ENCODE measurements around the gene PLA2G4F.

The PLA2G4F gene

GRCh38 chr15:42130246-42130986 lies 26.0 kb downstream of the PLA2G4F start:
- no peak for DNase-seq

- no peak for DNase-seq
Measured at GRCh38 chr15:42129364-42129763, 27.1 kb downstream of the PLA2G4F start.

- DNase-seq, result no peak
Measured at GRCh38 chr15:42128476-42128875, 28.0 kb downstream of the PLA2G4F start.

DNA sequence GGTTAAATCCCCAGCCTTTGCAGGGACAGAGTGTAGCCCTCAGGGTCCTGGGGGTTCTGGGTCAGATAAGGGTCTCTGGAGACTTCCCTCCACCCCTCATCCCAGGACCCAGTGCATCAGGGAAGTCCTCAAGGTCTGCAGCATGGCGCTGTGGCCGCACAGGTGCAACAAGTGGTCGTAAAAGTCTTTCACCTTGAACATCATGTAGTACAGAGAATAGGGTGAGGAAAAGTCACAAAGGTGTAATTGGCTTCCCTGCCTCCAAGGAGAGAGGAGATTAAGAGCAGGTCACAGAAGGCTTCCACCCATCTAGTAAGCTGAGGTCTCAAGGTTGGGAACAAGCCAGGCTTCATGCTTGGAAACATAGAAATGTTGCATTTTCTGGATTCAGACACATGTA lies 32.9 kb downstream of the PLA2G4F start:
- no peak for DNase-seq

GRCh38 chr15:42121682-42122081 lies 34.8 kb downstream of the PLA2G4F start:
- no peak for DNase-seq

DNA sequence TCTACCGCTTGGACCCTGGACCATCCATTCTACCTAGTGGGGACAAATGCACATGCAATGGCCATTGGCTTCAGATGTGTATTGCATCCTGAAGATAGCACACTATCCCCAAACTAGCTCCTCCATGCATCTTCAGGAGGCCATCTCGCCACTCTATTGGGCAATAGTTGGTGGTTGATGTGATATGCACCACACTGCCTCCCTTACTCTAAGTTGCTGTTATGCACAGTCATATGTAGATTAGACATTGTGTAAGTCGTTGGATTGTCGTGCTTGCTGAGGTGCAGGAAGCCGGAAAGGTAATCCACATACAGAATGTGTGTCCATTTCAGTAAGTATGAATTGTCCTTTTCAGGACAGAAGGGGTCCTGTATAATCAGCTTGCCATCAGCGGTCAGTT lies 35.4 kb downstream of the PLA2G4F start:
- no peak for DNase-seq

GRCh38 chr15:42120285-42120684 lies 36.2 kb downstream of the PLA2G4F start:
- no peak for DNase-seq

- DNase-seq, result no peak
Measured at GRCh38 chr15:42119446-42119760, 37.0 kb downstream of the PLA2G4F start.

DNA sequence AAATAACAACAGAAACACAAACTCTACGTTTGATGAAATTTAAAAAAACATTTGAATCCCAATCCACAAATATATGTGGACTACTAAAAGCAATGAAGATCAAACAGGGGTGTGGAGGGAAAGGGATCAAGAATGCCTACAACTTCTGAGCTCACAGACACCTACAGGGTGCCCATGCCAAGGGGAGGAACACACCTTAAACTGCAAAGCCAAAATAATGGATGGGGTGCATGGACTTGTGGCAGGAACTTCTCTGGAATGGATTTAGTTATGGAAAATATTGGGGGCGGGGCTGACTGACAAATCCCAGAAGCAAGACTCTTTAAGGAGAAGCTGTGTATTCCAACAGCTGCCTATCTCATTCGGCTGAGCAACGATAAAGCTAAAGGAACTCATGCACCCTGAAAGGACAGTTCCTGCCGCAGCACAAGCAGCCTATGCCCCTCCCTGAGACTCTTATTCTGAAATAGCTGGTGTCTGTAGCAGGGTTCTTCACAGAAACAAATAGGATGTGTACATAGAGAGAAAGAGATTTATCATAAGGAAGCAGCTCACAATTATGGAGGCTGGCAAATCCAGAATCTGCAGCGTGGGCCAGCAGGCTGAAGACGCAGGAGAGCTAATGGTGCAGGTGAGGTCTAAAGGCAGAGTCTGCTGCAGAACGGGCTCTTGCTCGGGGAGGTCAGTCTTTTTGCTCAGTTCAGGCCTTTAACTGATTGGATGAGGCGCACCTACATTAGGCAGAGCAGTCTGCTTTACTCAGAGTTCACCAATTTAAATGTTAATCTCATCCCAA lies 37.6 kb downstream of the PLA2G4F start:
- no peak for DNase-seq

DNA sequence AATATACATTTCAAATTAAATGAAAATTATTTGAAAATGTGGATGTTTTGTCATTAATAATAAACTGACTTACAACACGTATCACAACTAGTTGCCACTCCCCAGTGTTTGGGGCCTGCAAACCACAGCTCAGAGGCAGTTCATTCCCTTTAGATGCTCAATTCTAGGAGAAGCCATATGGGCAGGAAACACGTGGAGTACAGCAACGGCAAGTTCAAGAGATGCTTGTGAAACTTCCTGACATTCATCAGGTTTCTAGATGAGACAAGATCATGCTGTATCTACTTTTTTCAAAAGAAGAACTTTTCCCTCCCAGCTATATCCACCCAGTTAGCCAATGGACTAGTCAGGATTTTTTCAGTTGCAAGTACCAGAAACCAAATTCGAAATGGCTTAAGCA lies 44.5 kb downstream of the PLA2G4F start:
- DNase-seq, result no peak

DNA sequence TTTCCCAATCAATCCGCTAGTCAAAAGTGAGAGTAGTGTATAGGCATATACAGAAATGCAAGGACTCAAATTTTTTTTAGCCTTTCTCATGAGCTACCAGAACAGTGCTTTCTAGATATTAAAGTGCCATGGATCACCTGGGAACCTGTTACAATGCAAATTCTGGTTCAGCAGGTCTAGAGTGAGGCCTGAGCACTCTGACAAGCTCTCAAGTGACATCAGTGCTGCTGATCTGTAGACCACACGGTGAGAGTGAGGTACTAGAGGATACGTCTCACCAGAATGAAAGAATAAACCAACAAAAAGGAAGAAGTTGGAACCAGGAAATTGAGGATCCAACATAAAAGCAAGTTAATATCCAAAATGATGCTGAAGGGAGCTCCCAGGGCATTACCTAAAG lies 46.1 kb downstream of the PLA2G4F start:
- no peak for DNase-seq

DNA sequence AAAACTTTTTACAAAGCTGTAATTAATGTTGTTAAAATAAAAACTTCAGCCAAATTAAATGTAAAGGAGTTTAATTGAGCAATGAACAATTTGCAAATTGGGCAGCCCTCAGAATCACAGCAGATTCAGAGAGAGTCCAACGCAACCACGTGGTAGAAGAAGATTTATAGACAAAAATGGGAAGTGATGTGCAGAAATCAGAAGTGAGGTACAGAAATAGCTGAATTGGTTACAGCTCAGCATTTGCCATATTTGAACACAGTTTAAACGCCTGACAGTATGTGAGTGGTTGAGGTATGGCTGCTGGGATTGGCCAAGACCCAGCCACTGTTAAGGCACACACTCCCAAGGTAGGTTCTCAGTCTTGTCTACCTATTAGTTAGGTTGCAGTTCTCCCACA lies 47.6 kb downstream of the PLA2G4F start:
- DNase-seq, result no peak

GRCh38 chr15:42108189-42108588 lies 48.2 kb downstream of the PLA2G4F start:
- no peak for DNase-seq

DNA sequence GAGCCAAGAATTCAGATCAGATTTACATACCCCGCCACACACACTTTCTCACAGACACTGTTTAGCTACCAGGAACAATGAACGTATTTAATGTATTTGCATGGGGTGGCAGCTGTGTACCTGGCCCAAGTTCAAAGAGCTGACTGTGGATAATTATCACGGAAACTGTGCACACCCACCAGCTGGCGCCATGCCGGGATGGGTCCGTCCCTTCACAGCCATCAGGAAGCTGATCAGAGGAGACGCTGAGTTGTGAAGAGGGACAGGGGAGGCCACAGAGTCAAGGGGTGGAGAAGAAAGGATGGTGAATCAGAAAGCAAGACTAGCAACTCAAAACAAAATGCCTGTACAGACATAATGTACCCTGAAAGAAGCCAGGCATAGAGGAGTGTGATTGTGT lies 49.0 kb downstream of the PLA2G4F start:
- no peak for DNase-seq

- DNase-seq, result no peak
Measured at GRCh38 chr15:42106288-42106687, 50.1 kb downstream of the PLA2G4F start.

GRCh38 chr15:42104095-42104891 lies 52.1 kb downstream of the PLA2G4F start:
- DNase-seq, result no peak

- DNase-seq, result no peak
Measured at GRCh38 chr15:42102646-42103235, 53.7 kb downstream of the PLA2G4F start.

DNA sequence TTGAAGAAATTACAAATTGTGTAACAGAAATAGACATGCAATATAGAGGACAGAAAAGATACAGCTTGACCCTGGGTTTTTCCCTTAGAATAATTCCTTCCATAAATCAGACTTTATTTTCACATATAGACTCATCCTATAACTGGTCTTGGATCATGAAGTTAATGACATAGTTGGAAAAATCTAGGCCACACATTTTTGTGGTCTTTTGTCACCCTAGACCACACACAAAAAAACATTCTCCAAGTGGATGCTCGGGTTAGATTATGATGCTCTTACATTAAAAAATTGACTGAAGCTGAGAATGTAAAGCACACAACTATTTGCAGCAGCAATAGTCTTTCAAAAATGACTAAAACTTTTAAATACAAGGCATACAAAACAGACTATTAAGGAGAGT lies 54.6 kb downstream of the PLA2G4F start:
- DNase-seq, result no peak

DNA sequence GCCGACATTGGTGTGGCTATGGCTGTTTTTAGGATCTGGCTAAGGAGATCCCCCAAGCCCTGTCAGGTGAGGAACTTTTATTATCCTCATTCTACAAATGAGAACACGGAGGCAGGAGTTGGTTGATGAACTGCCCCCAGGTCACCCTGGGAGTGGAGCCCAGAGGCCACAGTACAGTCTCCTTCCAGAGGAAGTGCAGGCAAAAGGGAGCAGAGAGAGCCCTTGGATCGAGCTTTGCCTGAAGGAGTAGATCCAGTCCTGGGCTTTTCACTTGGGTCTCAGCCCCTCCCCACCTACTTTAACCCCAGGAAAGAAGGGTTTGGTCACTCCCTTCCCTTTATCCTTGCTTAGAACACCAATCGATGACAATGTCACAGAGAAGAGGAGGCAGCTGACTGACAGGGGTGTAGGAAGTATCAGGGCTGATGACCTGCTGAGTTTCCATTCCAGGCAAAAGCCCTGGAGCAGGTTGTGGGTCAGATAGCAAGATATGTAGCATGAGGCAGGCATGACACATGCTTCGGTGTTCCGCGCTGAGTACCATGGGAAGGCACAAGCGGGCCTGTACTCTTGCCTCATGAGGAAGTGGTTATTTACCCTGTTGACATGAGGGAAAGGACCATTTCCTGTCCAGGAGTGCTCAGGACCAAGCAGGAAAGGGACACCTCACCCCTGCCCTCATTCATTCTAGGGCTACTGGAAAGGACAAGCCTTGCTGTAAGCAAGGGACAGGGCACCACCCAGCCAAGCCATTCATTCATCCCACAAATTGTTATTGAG lies 56.2 kb downstream of the PLA2G4F start:
- DNase-seq, result no peak

- no peak for DNase-seq
Measured at GRCh38 chr15:42097018-42097417, 59.4 kb downstream of the PLA2G4F start.

GRCh38 chr15:42094512-42094963 lies 61.9 kb downstream of the PLA2G4F start, which contains the start of gene PLA2G4D:
PLA2G4D (minus strand) TSS chr15:42094562; CDS start chr15:42094459, 103 bp downstream.
- no peak for DNase-seq

DNA sequence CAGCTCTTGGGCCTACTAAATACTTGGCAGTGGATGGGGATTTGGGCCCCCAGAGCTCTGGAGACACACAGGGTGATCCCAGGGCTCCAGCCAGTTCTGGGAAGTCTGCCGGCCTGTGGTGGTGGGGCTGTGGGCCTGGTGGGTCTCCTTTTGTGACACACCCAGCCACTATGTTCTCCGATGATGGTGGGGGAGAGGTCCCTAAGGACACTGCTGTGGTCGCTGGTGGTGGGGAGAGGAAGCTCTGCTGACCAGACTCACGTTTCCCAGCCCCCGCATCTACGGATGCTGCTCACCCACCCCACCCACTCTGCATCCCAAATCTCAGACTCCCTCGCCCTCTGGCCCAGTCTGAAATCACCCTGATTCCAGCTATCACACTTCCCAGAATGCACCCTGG lies 62.5 kb downstream of the PLA2G4F start:
- DNase-seq, result no peak

Data from GDM1 (cell line).